Smooth muscle cell (in vitro differentiated cells): ENCODE results near the gene NEDD4L. TPM values are rescaled to one million over a fixed set of nuclear protein-coding genes. Genes with fewer than 3 reads are reported as not detected.

Experiments
- DNase-seq: peaks from one replicate; lab custom pipeline; 2025; ENCODE audit not compliant: unreplicated experiment; lab: John Stamatoyannopoulos, UW
- H2AFZ ChIP-seq: fragments of 200-600 bp; sonication (generic); 2 replicates; pipeline ENCODE4 v1.6.0; 2016; ENCODE audit warnings: antibody characterized with exemption, low read depth, mild to moderate bottlenecking
- H3F3A ChIP-seq: fragments of 200-600 bp; sonication (generic); 2 replicates; pipeline ENCODE4 v1.6.0; 2017; ENCODE audit warnings: antibody characterized with exemption, low read depth
- H3K27ac ChIP-seq: fragments of 200-600 bp; sonication (generic); 2 replicates; pipeline ENCODE4 v1.5.1; 2016; ENCODE audit warnings: low read depth, mild to moderate bottlenecking
- H3K27me3 ChIP-seq: fragments of 200-600 bp; sonication (generic); 2 replicates; pipeline ENCODE4 v1.6.1; 2016; ENCODE audit warnings: low read depth, mild to moderate bottlenecking
- H3K36me3 ChIP-seq: fragments of 200-600 bp; sonication (generic); 2 replicates; pipeline ENCODE4 v1.5.1; 2016; ENCODE audit warnings: low read depth
- H3K4me1 ChIP-seq: fragments of 200-600 bp; sonication (generic); 2 replicates; pipeline ENCODE4 v1.5.1; 2016; ENCODE audit warnings: low read depth
- H3K4me2 ChIP-seq: fragments of 200-600 bp; sonication (generic); 2 replicates; pipeline ENCODE4 v1.6.0; 2016; ENCODE audit warnings: mild to moderate bottlenecking
- H3K4me3 ChIP-seq: fragments of 200-600 bp; sonication (generic); 2 replicates; pipeline ENCODE4 v1.5.1; 2016; ENCODE audit warnings: mild to moderate bottlenecking
- H3K79me2 ChIP-seq: fragments of 200-600 bp; sonication (generic); 2 replicates; pipeline ENCODE4 v1.6.0; 2016; ENCODE audit warnings: low read depth, mild to moderate bottlenecking
- H3K9ac ChIP-seq: fragments of 200-600 bp; sonication (generic); 2 replicates; pipeline ENCODE4 v1.6.0; 2016; ENCODE audit warnings: low read depth
- H3K9me3 ChIP-seq: fragments of 200-600 bp; sonication (generic); replicated peaks from 2 replicates; pipeline ENCODE4 v1.5.1; 2016; ENCODE audit warnings: low read depth
- H4K20me1 ChIP-seq: fragments of 200-600 bp; sonication (generic); 2 replicates; pipeline ENCODE4 v1.6.0; 2016; ENCODE audit warnings: low read depth
- CTCF ChIP-seq: fragments of 200-600 bp; sonication (generic); IDR thresholded peaks from 2 replicates; pipeline ENCODE4 v1.5.1; 2017; ENCODE audit warnings: borderline replicate concordance, mild to moderate bottlenecking, antibody characterized with exemption; ENCODE audit not compliant: insufficient read depth, poor library complexity, severe bottlenecking
- WGBS: methylation state at CpG from one replicate; pipeline ENCODE4 v1.1.7; 2016; ENCODE audit warnings: low lambda C conversion rate; 5-methylcytosine and 5-hydroxymethylcytosine counted together
- polyA plus RNA-seq: library from polyadenylated mRNA; unstranded; fragments of >200 nt; fragmentation: Nextera tagmentation; extraction: Ambion mirVana; gene quantifications from 2 replicates; pipeline ENCODE4 v1.2.1, GENCODE V29; 2016
- total RNA-seq: library from RNA; depleted of rRNA; stranded (reverse); fragments of >200 nt; gene quantifications from 2 replicates; pipeline ENCODE4 v1.2.3, GENCODE V29; 2014

The NEDD4L gene
- total and polyA plus RNA-seq, 2 experiments from 2014 or later = 8.7 to 41.3 TPM

GRCh38 chr18:58215011-58215410 is 171.0 kb downstream of the NEDD4L start:
- no peaks in the 10 kb centered on the region for H3K36me3 ChIP-seq
- no peaks in the 10 kb centered on the region for H3K9me3 ChIP-seq
- H3K9ac ChIP-seq = no peak overlapping the region
- H3F3A ChIP-seq = peaks cover 7% of the 10 kb centered on the region
- no peak for DNase-seq
- H3K4me3 ChIP-seq = no peak overlapping the region
- peaks cover 3% of the 10 kb centered on the region for H4K20me1 ChIP-seq
- no peaks in the 10 kb centered on the region for H3K27me3 ChIP-seq
- WGBS = 89% methylated on average over 6 of the region's 6 CpGs
- no peak overlapping the region for H2AFZ ChIP-seq
- no peak overlapping the region for H3K4me2 ChIP-seq
- peaks cover 12% of the 10 kb centered on the region for H3K4me1 ChIP-seq
- no peak for TF ChIP-seq CTCF
- peak overlapping the region; percentile 99 for H3K27ac ChIP-seq
- H3K79me2 ChIP-seq = no peaks in the 10 kb centered on the region

- H3K4me3 ChIP-seq = no peak overlapping the region
- no peaks in the 10 kb centered on the region for H3K9me3 ChIP-seq
- no peak overlapping the region for H3K9ac ChIP-seq
- H3K27ac ChIP-seq = no peak overlapping the region
- no peaks in the 10 kb centered on the region for H3K27me3 ChIP-seq
- H4K20me1 ChIP-seq = peaks cover 3% of the 10 kb centered on the region
- no peak for DNase-seq
- WGBS = 35% methylated on average over 3 of the region's 3 CpGs
- peak overlapping the region; percentile 10 for H3K4me2 ChIP-seq
- peaks cover 7% of the 10 kb centered on the region for H3F3A ChIP-seq
- no peaks in the 10 kb centered on the region for H3K36me3 ChIP-seq
- H3K4me1 ChIP-seq = peaks cover 12% of the 10 kb centered on the region
- no peaks in the 10 kb centered on the region for H3K79me2 ChIP-seq
- no peak for TF ChIP-seq CTCF
- no peak overlapping the region for H2AFZ ChIP-seq
These were observed 172.1 kb downstream of the NEDD4L start for GRCh38 chr18:58216071-58216481.

GRCh38 chr18:58217052-58217451 is 173.0 kb downstream of the NEDD4L start:
- H3K9me3 ChIP-seq = no peaks in the 10 kb centered on the region
- H3K4me2 ChIP-seq = no peak overlapping the region
- H3K79me2 ChIP-seq = no peaks in the 10 kb centered on the region
- H3K27me3 ChIP-seq = no peaks in the 10 kb centered on the region
- H3F3A ChIP-seq = peaks cover 7% of the 10 kb centered on the region
- no peak overlapping the region for H3K4me3 ChIP-seq
- H3K36me3 ChIP-seq = no peaks in the 10 kb centered on the region
- peaks cover 12% of the 10 kb centered on the region for H3K4me1 ChIP-seq
- peaks cover 3% of the 10 kb centered on the region for H4K20me1 ChIP-seq
- 33% methylated on average over 3 of the region's 3 CpGs for WGBS
- no peak overlapping the region for H3K27ac ChIP-seq
- no peak for DNase-seq
- no peak for TF ChIP-seq CTCF
- H3K9ac ChIP-seq = no peak overlapping the region
- H2AFZ ChIP-seq = no peak overlapping the region

GRCh38 chr18:58218117-58218516 is 174.1 kb downstream of the NEDD4L start:
- no peak overlapping the region for H3K4me3 ChIP-seq
- H3K9me3 ChIP-seq = no peaks in the 10 kb centered on the region
- no peak for TF ChIP-seq CTCF
- DNase-seq = no peak
- H3F3A ChIP-seq = peaks cover 10% of the 10 kb centered on the region
- no peaks in the 10 kb centered on the region for H3K79me2 ChIP-seq
- H3K4me2 ChIP-seq = no peak overlapping the region
- WGBS = 88% methylated on average over 1 of the region's 1 CpG
- no peaks in the 10 kb centered on the region for H3K27me3 ChIP-seq
- H2AFZ ChIP-seq = no peak overlapping the region
- peaks cover 16% of the 10 kb centered on the region for H3K4me1 ChIP-seq
- peaks cover 3% of the 10 kb centered on the region for H4K20me1 ChIP-seq
- H3K27ac ChIP-seq = no peak overlapping the region
- no peaks in the 10 kb centered on the region for H3K36me3 ChIP-seq
- no peak overlapping the region for H3K9ac ChIP-seq
